B cell (primary cell): ENCODE results near the gene ZBTB12. TPM values are rescaled to one million over a fixed set of nuclear protein-coding genes. Genes with fewer than 3 reads are reported as not detected.

Experiments
- ATAC-seq: fragments of 200-7000 bp; cut with Tn5 transposase; one replicate; pipeline ENCODE4 v1.10.0; 2021; ENCODE audit warnings: low read depth, mild to moderate bottlenecking, moderate number of reproducible peaks, moderate library complexity
- CTCF ChIA-PET: fragments of 350-600 bp; sonication (Branson Sonifier 250); formaldehyde crosslinking; loops from one replicate; lab custom pipeline; 2021; ENCODE audit warnings: antibody characterized with exemption, inconsistent platforms; lab: Charles Lee
- POLR2A ChIA-PET: fragments of 350-600 bp; sonication (Branson Sonifier 250); formaldehyde crosslinking; loops from one replicate; lab custom pipeline; 2021; ENCODE audit warnings: antibody characterized with exemption; lab: Charles Lee
- DNase-seq: peaks from one replicate; pipeline ENCODE4 v3.0.0; 2013
- H2AFZ ChIP-seq: 2 replicates; pipeline ENCODE4 v1.6.1; 2012; ENCODE audit warnings: mild to moderate bottlenecking, low read depth, low read length; ENCODE audit not compliant: insufficient read depth, poor library complexity, severe bottlenecking
- H3K27ac ChIP-seq, 2 donors: 1 replicate in 1 of 2; 2 replicates in 1 of 2; pipeline ENCODE4 v1.5.1; 2012 to 2013; ENCODE audit warnings: low read length in 2 of 2, mild to moderate bottlenecking in 2 of 2, moderate library complexity in 1 of 2
- H3K27me3 ChIP-seq, 4 experiments: fragments of 200-600 bp in 1 of 4; sonication (generic) in 1 of 4; replicated peaks in 1 of 4; 1 replicate in 2 of 4; 2 replicates in 2 of 4; pipeline versions ENCODE4 v1.6.1 to v1.7.0; 2013 to 2016; ENCODE audit warnings: low read length in 3 of 4, mild to moderate bottlenecking in 2 of 4, mixed read lengths in 1 of 4, moderate library complexity in 1 of 4; ENCODE audit not compliant: insufficient read depth in 4 of 4, control insufficient read depth in 3 of 4; ENCODE audit errors: control extremely low read depth in 1 of 4
- H3K36me3 ChIP-seq, 2 experiments: replicated peaks in 1 of 2; 1 replicate in 1 of 2; 2 replicates in 1 of 2; pipeline versions ENCODE4 v1.6.1 to v1.7.1; 2013; ENCODE audit warnings: low read length in 1 of 2; ENCODE audit not compliant: insufficient read depth in 2 of 2, control insufficient read depth in 1 of 2; ENCODE audit errors: control extremely low read depth in 1 of 2, extremely low read depth in 1 of 2
- H3K4me1 ChIP-seq, 2 donors: fragments of 200-600 bp in 1 of 2; sonication (generic) in 1 of 2; 1 replicate in 1 of 2; 2 replicates in 1 of 2; pipeline versions ENCODE4 v1.5.1 to v1.6.1; 2013 to 2017; ENCODE audit warnings: low read length in 2 of 2; ENCODE audit not compliant: control insufficient read depth in 2 of 2, insufficient read depth in 2 of 2
- H3K4me2 ChIP-seq: replicated peaks from 2 replicates; pipeline ENCODE3; 2012; ENCODE audit warnings: mild to moderate bottlenecking, low read depth, low read length; ENCODE audit not compliant: poor library complexity, severe bottlenecking
- H3K4me3 ChIP-seq, 5 experiments: fragments of 200-600 bp in 1 of 5; sonication (generic) in 1 of 5; 1 replicate in 3 of 5; 2 replicates in 2 of 5; pipeline versions ENCODE4 v1.5.1 to v1.7.0; 2011 to 2016; ENCODE audit warnings: low read length in 4 of 5, mild to moderate bottlenecking in 4 of 5, low read depth in 2 of 5, control low read depth in 1 of 5, moderate library complexity in 1 of 5; ENCODE audit not compliant: insufficient read depth in 1 of 5; ENCODE audit errors: control extremely low read depth in 1 of 5, extremely low read depth in 1 of 5
- H3K79me2 ChIP-seq: fragments of 200-600 bp; sonication (generic); one replicate; pipeline ENCODE4 v1.6.0; 2016; ENCODE audit warnings: low read length; ENCODE audit not compliant: control insufficient read depth, insufficient read depth
- H3K9ac ChIP-seq: fragments of 200-600 bp; sonication (generic); 2 replicates; pipeline ENCODE4 v1.6.1; 2017; ENCODE audit warnings: mild to moderate bottlenecking, low read length, moderate library complexity
- H3K9me3 ChIP-seq, 3 donors: one replicate each; pipeline versions ENCODE4 v1.6.1 to v1.7.1; 2013; ENCODE audit warnings: low read length in 2 of 3; ENCODE audit not compliant: control insufficient read depth in 2 of 3, insufficient read depth in 1 of 3; ENCODE audit errors: control extremely low read depth in 1 of 3
- H4K20me1 ChIP-seq: 2 replicates; pipeline ENCODE4 v1.6.0; 2012; ENCODE audit warnings: mild to moderate bottlenecking, low read length; ENCODE audit not compliant: insufficient read depth, control insufficient read depth, poor library complexity, severe bottlenecking
- H3K27ac Mint-ChIP-seq: one replicate; pipeline ENCODE4 v1.8.0; 2021; ENCODE audit warnings: mixed read lengths
- H3K27me3 Mint-ChIP-seq: one replicate; pipeline ENCODE4 v1.8.0; 2021; ENCODE audit warnings: mixed read lengths
- H3K4me1 Mint-ChIP-seq: one replicate; pipeline ENCODE4 v1.8.0; 2021; ENCODE audit warnings: mixed read lengths
- H3K4me3 Mint-ChIP-seq: one replicate; pipeline ENCODE4 v1.8.0; 2021; ENCODE audit warnings: mixed read lengths
- H3K9me3 Mint-ChIP-seq: one replicate; pipeline ENCODE4 v1.8.0; 2022; ENCODE audit warnings: mixed read lengths; ENCODE audit not compliant: insufficient read depth
- EZH2 ChIP-seq: IDR thresholded peaks from 2 replicates; pipeline ENCODE4 v1.6.1; 2012; ENCODE audit warnings: borderline replicate concordance, low read depth, mild to moderate bottlenecking, moderate library complexity, low read length; ENCODE audit not compliant: insufficient read depth, poor library complexity, severe bottlenecking
- WGBS: methylation state at CpG from one replicate; pipeline ENCODE4 v1.1.5; 2013; ENCODE audit warnings: missing lambda C conversion rate; ENCODE audit not compliant: insufficient coverage; 5-methylcytosine and 5-hydroxymethylcytosine counted together
- intact Hi-C: fragments of 100-400 bp; cut with micrococcal nuclease; formaldehyde crosslinking; loops from one replicate; pipeline ENCODE4 v1.10.0; 2022
- polyA plus RNA-seq: library from polyadenylated mRNA; depleted of rRNA; stranded (reverse); fragments of >200 nt; gene quantifications from 2 replicates; pipeline ENCODE4 v1.2.3, GENCODE V29; 2012
- total RNA-seq, 2 donors: library from RNA; stranded (reverse); fragments of 120-200 nt in 1 of 2; gene quantifications; 1 replicate in 1 of 2; 2 replicates in 1 of 2; pipeline versions ENCODE4 v1.2.3 to v1.2.4, GENCODE V29; 2013 to 2022
- TF ChIP-seq, protein P1 (sequence below): fragments of 200-600 bp; IDR thresholded peaks from one replicate; pipeline ENCODE4 v1.8.0; 2022; ENCODE audit warnings: antibody characterized with exemption, mild to moderate bottlenecking

The ZBTB12 gene
- total and polyA plus RNA-seq, 2 donors (not counting 1 experiment from before 2014, with no cell fraction given), result 1.4 to 8.9 TPM

DNA sequence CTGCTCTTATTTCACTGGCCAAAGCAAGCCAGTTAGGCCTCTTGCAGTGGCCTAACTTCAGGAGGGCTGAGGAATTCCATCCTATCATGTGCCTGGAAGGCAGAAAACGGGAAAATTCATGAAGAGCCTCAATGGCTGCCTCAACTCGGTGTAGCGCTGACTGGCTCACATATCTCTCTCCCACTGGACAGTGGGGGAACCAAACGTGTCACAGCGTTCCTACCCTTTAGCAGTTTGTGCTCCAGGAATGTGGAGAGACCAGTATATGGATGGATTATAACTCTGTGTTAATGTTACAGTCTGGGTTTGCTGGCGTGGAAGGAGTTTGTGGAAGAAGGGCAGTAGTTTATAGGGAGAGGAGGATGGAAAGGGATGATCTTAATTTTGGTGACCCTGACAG is 13.9 kb upstream of the ZBTB12 start:
- WGBS, result 94% methylated on average over 3 of the region's 6 CpGs
- no peaks in the 10 kb centered on the region for H3K4me1 ChIP-seq

DNA sequence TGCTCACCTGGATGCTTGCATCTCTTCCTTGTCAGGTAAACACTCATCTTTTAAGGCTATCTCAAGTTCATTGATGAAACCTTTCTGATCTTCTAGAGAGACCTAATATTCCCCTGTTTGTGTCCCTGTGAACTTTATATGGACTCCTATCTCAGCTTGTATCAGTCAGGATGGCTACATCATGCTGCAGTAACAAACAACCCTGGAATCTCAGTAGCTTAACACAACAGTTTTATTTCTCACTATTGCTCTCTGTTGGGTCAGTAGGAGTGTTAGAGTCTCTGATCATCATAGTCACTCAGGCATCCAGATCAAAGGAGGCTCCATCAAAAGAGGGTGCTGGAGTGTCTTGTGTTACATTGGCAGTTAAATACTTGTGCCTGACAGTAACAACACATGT is 13.5 kb upstream of the ZBTB12 start:
- CTCF ChIA-PET, result interaction anchor here (1.3 kb wide), 1 partner anchor 25 kb away, joined by 4 read pairs; no protein-coding TSS in a partner anchor
- Histone ChIP-seq H3K79me2 (no peaks in the 10 kb centered on the region), H3K4me3 (no peak overlapping the region), H2AFZ (no peak overlapping the region), H3K9me3 (no peaks in the 10 kb centered on the region), H3K4me1 (no peaks in the 10 kb centered on the region), H3K9ac (no peak overlapping the region), H4K20me1 (no peaks in the 10 kb centered on the region), H3K27me3 (no peaks in the 10 kb centered on the region), H3K4me2 (no peak overlapping the region), H3K36me3 (no peaks in the 10 kb centered on the region), H3K27ac (no peak overlapping the region)
- intact Hi-C loops, result no loop called here
- no peak for DNase-seq
- no peak for ATAC-seq
- no peaks in the 10 kb centered on the region for H3K9me3 Mint-ChIP-seq
- no peaks in the 10 kb centered on the region for H3K4me1 Mint-ChIP-seq
- POLR2A ChIA-PET, result no interaction called here
- no peak overlapping the region for H3K27ac Mint-ChIP-seq
- TF ChIP-seq, protein P1, sequence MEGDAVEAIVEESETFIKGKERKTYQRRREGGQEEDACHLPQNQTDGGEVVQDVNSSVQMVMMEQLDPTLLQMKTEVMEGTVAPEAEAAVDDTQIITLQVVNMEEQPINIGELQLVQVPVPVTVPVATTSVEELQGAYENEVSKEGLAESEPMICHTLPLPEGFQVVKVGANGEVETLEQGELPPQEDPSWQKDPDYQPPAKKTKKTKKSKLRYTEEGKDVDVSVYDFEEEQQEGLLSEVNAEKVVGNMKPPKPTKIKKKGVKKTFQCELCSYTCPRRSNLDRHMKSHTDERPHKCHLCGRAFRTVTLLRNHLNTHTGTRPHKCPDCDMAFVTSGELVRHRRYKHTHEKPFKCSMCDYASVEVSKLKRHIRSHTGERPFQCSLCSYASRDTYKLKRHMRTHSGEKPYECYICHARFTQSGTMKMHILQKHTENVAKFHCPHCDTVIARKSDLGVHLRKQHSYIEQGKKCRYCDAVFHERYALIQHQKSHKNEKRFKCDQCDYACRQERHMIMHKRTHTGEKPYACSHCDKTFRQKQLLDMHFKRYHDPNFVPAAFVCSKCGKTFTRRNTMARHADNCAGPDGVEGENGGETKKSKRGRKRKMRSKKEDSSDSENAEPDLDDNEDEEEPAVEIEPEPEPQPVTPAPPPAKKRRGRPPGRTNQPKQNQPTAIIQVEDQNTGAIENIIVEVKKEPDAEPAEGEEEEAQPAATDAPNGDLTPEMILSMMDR, result no peak
- TF ChIP-seq EZH2, result no peak
- H3K4me3 Mint-ChIP-seq, result no peak overlapping the region
- peaks cover 15% of the 10 kb centered on the region for H3K27me3 Mint-ChIP-seq

More for the DNA sequence above, 13.9 kb upstream of the ZBTB12 start:
- Mint-ChIP-seq H3K9me3 (no peaks in the 10 kb centered on the region), H3K27ac (no peak overlapping the region), H3K4me3 (no peak overlapping the region), H3K27me3 (peaks cover 13% of the 10 kb centered on the region), H3K4me1 (no peaks in the 10 kb centered on the region)
- H3K27me3 ChIP-seq, result no peaks in the 10 kb centered on the region
- no peaks in the 10 kb centered on the region for H4K20me1 ChIP-seq
- H3K9ac ChIP-seq, result no peak overlapping the region
- no peak overlapping the region for H3K27ac ChIP-seq
- CTCF ChIA-PET, result interaction anchor here (1.3 kb wide), 1 partner anchor 26 kb away, joined by 4 read pairs; no protein-coding TSS in a partner anchor
- H3K9me3 ChIP-seq, result no peaks in the 10 kb centered on the region
- POLR2A ChIA-PET, result no interaction called here
- no peak overlapping the region for H3K4me2 ChIP-seq
- ATAC-seq, result no peak
- intact Hi-C loops, result no loop called here
- TF ChIP-seq EZH2, result no peak
- TF ChIP-seq, protein P1, result no peak
- H2AFZ ChIP-seq, result no peak overlapping the region
- no peaks in the 10 kb centered on the region for H3K79me2 ChIP-seq
- H3K36me3 ChIP-seq, result no peaks in the 10 kb centered on the region
- H3K4me3 ChIP-seq, result no peak overlapping the region
- DNase-seq, result no peak
